DMS53 (cell line): ENCODE measurements around the gene STK33.
A peak's percentile ranks its signal among the peaks of the same experiment; 100 is the strongest.

Experiments
- DNase-seq: peaks from one replicate; lab custom pipeline; 2025; lab: John Stamatoyannopoulos, UW

The STK33 gene

GRCh38 chr11:8593935-8594909 lies at the start of gene STK33:
TSS of gene STK33 (minus strand) at chr11:8594228. CDS start at chr11:8474905, 119,323 bp downstream.
- peak; percentile 95 for DNase-seq

- no peak for DNase-seq
These were observed 48.3 kb upstream of the STK33 start for GRCh38 chr11:8642196-8642841.

GRCh38 chr11:8641332-8641731 lies 47.3 kb upstream of the STK33 start:
- DNase-seq, result no peak

GRCh38 chr11:8640267-8640906 lies 46.4 kb upstream of the STK33 start:
- DNase-seq, result no peak

- no peak for DNase-seq
These were observed 45.6 kb upstream of the STK33 start for GRCh38 chr11:8639655-8640054.

- no peak for DNase-seq
These were observed 44.3 kb upstream of the STK33 start for GRCh38 chr11:8638300-8638699.

- DNase-seq, result no peak
These were observed 42.1 kb upstream of the STK33 start for GRCh38 chr11:8636127-8636526.

- DNase-seq, result no peak
These were observed 40.5 kb upstream of the STK33 start for GRCh38 chr11:8634498-8634897.

- DNase-seq, result no peak
These were observed 37.5 kb upstream of the STK33 start for GRCh38 chr11:8631395-8632118.

- DNase-seq, result no peak
These were observed 30.7 kb upstream of the STK33 start for GRCh38 chr11:8624698-8625097.

- no peak for DNase-seq
These were observed 27.1 kb upstream of the STK33 start for GRCh38 chr11:8621147-8621546.

GRCh38 chr11:8617063-8617462 lies 23.0 kb upstream of the STK33 start:
- no peak for DNase-seq

GRCh38 chr11:8615291-8616032 lies 21.4 kb upstream of the STK33 start:
- DNase-seq, result no peak

GRCh38 chr11:8614497-8614896 lies 20.5 kb upstream of the STK33 start:
- DNase-seq, result no peak

GRCh38 chr11:8613036-8613435 lies 19.0 kb upstream of the STK33 start:
- DNase-seq, result no peak

- no peak for DNase-seq
These were observed 18.5 kb upstream of the STK33 start for GRCh38 chr11:8612522-8612921.

GRCh38 chr11:8610532-8611116 lies 16.6 kb upstream of the STK33 start:
- peak; percentile 89 for DNase-seq

- peak; percentile 15 for DNase-seq
These were observed 14.6 kb upstream of the STK33 start for GRCh38 chr11:8608652-8609051.

GRCh38 chr11:8605971-8606563 lies 12.0 kb upstream of the STK33 start:
- DNase-seq, result no peak

GRCh38 chr11:8604078-8604723 lies 10.2 kb upstream of the STK33 start:
- peak; percentile 71 for DNase-seq
